ENCODE measurements around the gene TTC23.

Gene TTC23

GRCh38 chr15:99163271-99164062 lies 85.9 kb downstream of the TTC23 start:
- DNase-seq: no peak

GRCh38 chr15:99158626-99159412 lies 90.6 kb downstream of the TTC23 start:
- no peak for DNase-seq

- no peak for DNase-seq
These were observed 91.9 kb downstream of the TTC23 start for GRCh38 chr15:99157456-99157855.

GRCh38 chr15:99155961-99156443 lies 93.4 kb downstream of the TTC23 start:
- no peak for DNase-seq

- no peak for DNase-seq
These were observed 95.1 kb downstream of the TTC23 start for GRCh38 chr15:99154271-99154670.

- no peak for DNase-seq
These were observed 96.3 kb downstream of the TTC23 start for GRCh38 chr15:99153026-99153535.

- DNase-seq: no peak
These were observed 98.2 kb downstream of the TTC23 start for GRCh38 chr15:99151156-99151555.

GRCh38 chr15:99149366-99149765 lies 100.0 kb downstream of the TTC23 start:
- no peak for DNase-seq

- peak; percentile 68 for DNase-seq
These were observed 100.5 kb downstream of the TTC23 start for GRCh38 chr15:99148851-99149276.

- DNase-seq: no peak
These were observed 102.7 kb downstream of the TTC23 start for GRCh38 chr15:99146661-99147060.

GRCh38 chr15:99145778-99146177 lies 103.6 kb downstream of the TTC23 start:
- DNase-seq: no peak

- no peak for DNase-seq
These were observed 104.4 kb downstream of the TTC23 start for GRCh38 chr15:99145005-99145404.

GRCh38 chr15:99143655-99144610 lies 105.4 kb downstream of the TTC23 start:
- DNase-seq: peak; percentile 65

GRCh38 chr15:99143242-99143641 lies 106.1 kb downstream of the TTC23 start:
- peak; percentile 81 for DNase-seq

- peak; percentile 37 for DNase-seq
These were observed 106.8 kb downstream of the TTC23 start for GRCh38 chr15:99142562-99142961.

- no peak for DNase-seq
These were observed 107.4 kb downstream of the TTC23 start for GRCh38 chr15:99141943-99142342.

- no peak for DNase-seq
These were observed 108.8 kb downstream of the TTC23 start for GRCh38 chr15:99140590-99140989.

- peak; percentile 27 for DNase-seq
These were observed 110.1 kb downstream of the TTC23 start for GRCh38 chr15:99139276-99139675.

- DNase-seq: peak; percentile 36
These were observed 110.8 kb downstream of the TTC23 start for GRCh38 chr15:99138491-99138982.

GRCh38 chr15:99137877-99138276 lies 111.5 kb downstream of the TTC23 start:
- DNase-seq: no peak

GRCh38 chr15:99137111-99137546 lies 112.3 kb downstream of the TTC23 start:
- peak; percentile 100 for DNase-seq

- peak; percentile 44 for DNase-seq
These were observed 114.2 kb downstream of the TTC23 start for GRCh38 chr15:99135194-99135593.
